HL-60 (cell line): ENCODE data around the gene HRH3.

Experiments used
- DNase-seq, 2 experiments: peaks; one replicate each; pipeline ENCODE4 v3.0.0-alpha.2; 2010 to 2020; ENCODE audit warnings: low read depth in 1 of 2, low spot score in 1 of 2
- H3K27ac ChIP-seq: fragments of 250-450 bp; sonication (Bioruptor Pico); replicated peaks from 2 replicates; pipeline ENCODE4 v1.5.1; 2020; ENCODE audit warnings: mild to moderate bottlenecking, moderate library complexity
- H3K27me3 ChIP-seq: fragments of 250-450 bp; sonication (Bioruptor Pico); 2 replicates; pipeline ENCODE4 v1.5.1; 2021; ENCODE audit warnings: mild to moderate bottlenecking, moderate library complexity; ENCODE audit not compliant: insufficient read depth, poor library complexity, severe bottlenecking
- H3K4me3 ChIP-seq: replicated peaks from 2 replicates; pipeline ENCODE4 v1.5.1; 2011; ENCODE audit warnings: mild to moderate bottlenecking, control low read depth, low read length; ENCODE audit not compliant: insufficient read depth
- GABPA ChIP-seq: IDR thresholded peaks from 2 replicates; pipeline ENCODE4 v1.6.1; 2012; ENCODE audit warnings: low read depth
- POLR2AphosphoS5 ChIP-seq: IDR thresholded peaks from 2 replicates; pipeline ENCODE4 v1.6.1; 2012; ENCODE audit warnings: low read depth
- SPI1 ChIP-seq: IDR thresholded peaks from 2 replicates; pipeline ENCODE4 v1.6.1; 2012; ENCODE audit warnings: low read depth, mild to moderate bottlenecking, borderline replicate concordance
- TF ChIP-seq, protein P1 (sequence below): IDR thresholded peaks from one replicate; pipeline ENCODE4 v1.5.1; 2011; ENCODE audit warnings: low read length, control low read depth, inconsistent platforms; ENCODE audit not compliant: insufficient read depth
- TF ChIP-seq, protein P2 (sequence below): IDR thresholded peaks from 2 replicates; pipeline ENCODE4 v1.6.1; 2012; ENCODE audit warnings: low read depth; ENCODE audit not compliant: insufficient replicate concordance

The HRH3 gene

DNA sequence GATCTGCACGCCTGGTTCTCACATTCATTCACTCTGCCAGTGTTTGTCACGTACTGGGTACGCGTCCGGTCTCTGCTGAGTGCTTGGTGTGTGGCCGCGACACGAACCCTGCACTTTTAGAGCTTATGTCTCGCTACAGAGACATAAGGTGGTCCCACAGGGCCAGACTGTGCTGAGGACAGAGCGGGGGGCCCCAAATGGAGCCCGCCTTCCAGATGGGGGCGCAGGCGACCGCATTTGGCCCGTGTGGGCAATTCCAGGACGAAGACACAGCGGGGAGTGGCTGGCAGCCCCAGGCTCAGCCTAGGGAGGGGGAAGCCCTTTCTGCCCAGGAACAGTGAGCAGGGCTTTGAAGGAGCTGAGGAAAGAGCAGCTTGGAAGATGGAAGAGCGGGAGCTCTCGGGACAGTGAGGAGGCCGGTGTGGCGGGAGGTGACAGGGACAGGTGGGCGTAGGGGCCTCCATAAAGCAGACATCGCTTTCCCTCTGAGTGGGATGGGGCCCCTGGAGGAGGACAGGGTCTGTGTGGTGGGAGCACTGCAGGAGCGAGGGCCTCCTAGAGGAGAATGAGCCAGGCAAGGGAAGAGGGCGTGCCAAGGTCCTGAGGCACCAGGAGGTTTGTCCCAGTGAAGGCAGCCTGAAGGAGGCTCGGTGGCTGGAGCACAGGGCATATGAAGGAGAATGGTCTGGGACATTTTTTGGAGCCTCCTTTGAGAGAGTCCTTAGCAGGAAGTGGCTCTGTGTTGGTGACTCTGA is 45.0 kb downstream of the HRH3 start:
- DNase-seq, result no peak
- TF ChIP-seq GABPA (no peak), POLR2AphosphoS5 (no peak), SPI1 (no peak)
- TF ChIP-seq, protein P1, sequence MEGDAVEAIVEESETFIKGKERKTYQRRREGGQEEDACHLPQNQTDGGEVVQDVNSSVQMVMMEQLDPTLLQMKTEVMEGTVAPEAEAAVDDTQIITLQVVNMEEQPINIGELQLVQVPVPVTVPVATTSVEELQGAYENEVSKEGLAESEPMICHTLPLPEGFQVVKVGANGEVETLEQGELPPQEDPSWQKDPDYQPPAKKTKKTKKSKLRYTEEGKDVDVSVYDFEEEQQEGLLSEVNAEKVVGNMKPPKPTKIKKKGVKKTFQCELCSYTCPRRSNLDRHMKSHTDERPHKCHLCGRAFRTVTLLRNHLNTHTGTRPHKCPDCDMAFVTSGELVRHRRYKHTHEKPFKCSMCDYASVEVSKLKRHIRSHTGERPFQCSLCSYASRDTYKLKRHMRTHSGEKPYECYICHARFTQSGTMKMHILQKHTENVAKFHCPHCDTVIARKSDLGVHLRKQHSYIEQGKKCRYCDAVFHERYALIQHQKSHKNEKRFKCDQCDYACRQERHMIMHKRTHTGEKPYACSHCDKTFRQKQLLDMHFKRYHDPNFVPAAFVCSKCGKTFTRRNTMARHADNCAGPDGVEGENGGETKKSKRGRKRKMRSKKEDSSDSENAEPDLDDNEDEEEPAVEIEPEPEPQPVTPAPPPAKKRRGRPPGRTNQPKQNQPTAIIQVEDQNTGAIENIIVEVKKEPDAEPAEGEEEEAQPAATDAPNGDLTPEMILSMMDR, result no peak
- TF ChIP-seq, protein P2, sequence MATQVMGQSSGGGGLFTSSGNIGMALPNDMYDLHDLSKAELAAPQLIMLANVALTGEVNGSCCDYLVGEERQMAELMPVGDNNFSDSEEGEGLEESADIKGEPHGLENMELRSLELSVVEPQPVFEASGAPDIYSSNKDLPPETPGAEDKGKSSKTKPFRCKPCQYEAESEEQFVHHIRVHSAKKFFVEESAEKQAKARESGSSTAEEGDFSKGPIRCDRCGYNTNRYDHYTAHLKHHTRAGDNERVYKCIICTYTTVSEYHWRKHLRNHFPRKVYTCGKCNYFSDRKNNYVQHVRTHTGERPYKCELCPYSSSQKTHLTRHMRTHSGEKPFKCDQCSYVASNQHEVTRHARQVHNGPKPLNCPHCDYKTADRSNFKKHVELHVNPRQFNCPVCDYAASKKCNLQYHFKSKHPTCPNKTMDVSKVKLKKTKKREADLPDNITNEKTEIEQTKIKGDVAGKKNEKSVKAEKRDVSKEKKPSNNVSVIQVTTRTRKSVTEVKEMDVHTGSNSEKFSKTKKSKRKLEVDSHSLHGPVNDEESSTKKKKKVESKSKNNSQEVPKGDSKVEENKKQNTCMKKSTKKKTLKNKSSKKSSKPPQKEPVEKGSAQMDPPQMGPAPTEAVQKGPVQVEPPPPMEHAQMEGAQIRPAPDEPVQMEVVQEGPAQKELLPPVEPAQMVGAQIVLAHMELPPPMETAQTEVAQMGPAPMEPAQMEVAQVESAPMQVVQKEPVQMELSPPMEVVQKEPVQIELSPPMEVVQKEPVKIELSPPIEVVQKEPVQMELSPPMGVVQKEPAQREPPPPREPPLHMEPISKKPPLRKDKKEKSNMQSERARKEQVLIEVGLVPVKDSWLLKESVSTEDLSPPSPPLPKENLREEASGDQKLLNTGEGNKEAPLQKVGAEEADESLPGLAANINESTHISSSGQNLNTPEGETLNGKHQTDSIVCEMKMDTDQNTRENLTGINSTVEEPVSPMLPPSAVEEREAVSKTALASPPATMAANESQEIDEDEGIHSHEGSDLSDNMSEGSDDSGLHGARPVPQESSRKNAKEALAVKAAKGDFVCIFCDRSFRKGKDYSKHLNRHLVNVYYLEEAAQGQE, result no peak
- Histone ChIP-seq H3K27me3 (no peaks in the 10 kb centered on the region), H3K27ac (no peak overlapping the region), H3K4me3 (no peak overlapping the region)

DNA sequence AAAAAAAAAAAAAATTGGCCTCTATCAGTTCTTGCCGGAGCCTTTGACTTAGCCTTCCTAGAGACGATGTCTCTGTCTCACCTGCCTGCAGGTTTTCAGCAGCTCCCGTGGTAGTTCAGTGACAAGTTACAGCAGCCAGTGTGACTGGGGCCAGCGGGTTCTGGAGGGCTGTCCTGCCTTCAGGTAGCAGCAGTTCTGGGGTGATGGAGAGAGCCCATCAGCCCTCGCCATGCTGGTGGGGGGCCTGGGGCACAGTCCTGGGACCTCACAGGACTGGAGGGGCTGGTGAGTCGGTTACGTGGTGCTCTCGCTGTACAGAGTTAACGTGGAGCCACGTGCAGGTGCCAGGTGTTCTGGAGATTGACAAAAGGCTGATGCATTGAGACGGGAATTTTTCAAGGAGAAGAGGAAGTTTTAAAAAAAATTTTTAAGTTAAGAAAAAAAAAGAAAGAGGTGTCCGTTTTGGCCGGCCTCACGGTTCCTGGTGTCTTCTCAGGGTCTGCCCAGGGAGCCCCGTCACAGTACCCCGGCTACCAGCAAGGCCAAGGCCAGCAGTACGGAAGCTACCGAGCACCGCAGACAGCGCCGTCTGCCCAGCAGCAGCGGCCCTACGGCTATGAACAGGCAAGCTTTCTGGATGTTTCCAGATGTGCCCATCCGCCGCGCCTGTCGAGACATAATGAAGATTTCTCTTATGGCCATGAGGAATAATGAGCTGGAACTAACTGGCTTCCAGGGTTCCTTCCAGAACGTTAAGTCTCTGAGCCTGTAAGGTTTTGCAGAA is 45.9 kb downstream of the HRH3 start:
- TF ChIP-seq SPI1, result no peak
- TF ChIP-seq, protein P2, result no peak
- TF ChIP-seq, protein P1, result no peak
- TF ChIP-seq GABPA, result no peak
- TF ChIP-seq POLR2AphosphoS5, result no peak
- DNase-seq, result no peak
- Histone ChIP-seq H3K4me3 (no peak overlapping the region), H3K27me3 (no peaks in the 10 kb centered on the region), H3K27ac (no peak overlapping the region)

DNA sequence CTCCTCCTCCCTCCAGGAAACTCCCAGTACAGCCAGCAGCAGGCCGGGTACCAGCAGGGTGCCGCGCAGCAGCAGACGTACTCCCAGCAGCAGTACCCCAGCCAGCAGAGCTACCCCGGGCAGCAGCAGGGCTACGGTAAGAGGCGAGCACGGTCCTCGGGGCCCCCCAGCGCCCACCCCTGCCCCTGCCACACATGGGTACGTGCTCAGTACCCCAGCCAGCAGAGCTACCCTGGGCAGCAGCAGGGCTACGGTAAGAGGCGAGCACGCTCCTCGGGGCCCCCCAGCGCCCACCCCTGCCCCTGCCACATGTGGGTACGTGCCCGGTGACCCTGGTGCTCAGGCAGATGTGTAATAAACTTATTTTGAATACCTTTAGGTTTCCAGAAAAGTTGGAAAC is 47.4 kb downstream of the HRH3 start:
- no peak overlapping the region for H3K4me3 ChIP-seq
- TF ChIP-seq, protein P1, result no peak
- TF ChIP-seq, protein P2, result no peak
- TF ChIP-seq POLR2AphosphoS5, result no peak
- H3K27me3 ChIP-seq, result no peaks in the 10 kb centered on the region
- H3K27ac ChIP-seq, result no peak overlapping the region
- no peak for DNase-seq
